Measurements from ENCODE around the gene ITGB6.

The ITGB6 gene

DNA sequence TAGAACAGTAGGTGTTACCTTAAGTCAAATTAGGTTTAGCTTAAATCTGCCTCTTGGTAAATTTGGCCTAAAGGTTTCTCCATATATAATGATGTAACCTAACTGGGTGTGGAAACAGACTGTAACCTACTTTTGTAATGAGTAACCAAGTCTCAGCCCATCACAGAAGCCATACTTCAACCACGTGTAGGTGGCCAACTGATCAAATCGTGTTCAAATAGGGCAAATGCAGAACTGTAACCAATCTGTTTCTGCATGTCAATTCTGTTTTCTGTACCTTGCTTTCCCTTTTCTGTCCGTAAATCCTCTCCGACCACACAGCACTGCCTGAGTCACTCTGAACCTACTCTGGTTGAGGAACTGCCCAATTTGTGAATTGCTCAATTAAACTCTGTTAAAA, 103.7 kb downstream of the ITGB6 start:
- H3K36me3 ChIP-seq (ENCODE audit: control insufficient read depth in 1 of 2, insufficient read depth in 2 of 2, low read depth in 1 of 2, low read length in 2 of 2): no peaks in the 10 kb centered on the region
- H2BK5ac ChIP-seq (ENCODE audit: low read depth, low read length, poor library complexity, severe bottlenecking): no peak overlapping the region
- WGBS: over 99% methylated on average over 4 of the region's 4 CpGs
- H4K8ac ChIP-seq (ENCODE audit: low read length): no peak overlapping the region
- no peak overlapping the region for H3K4me2 ChIP-seq (ENCODE audit: low read length, poor library complexity, severe bottlenecking)
- H3K14ac ChIP-seq (ENCODE audit: low read length in 2 of 2): no peak overlapping the region
- no peak overlapping the region for H2BK120ac ChIP-seq (ENCODE audit: low read depth, low read length)
- no peak overlapping the region for H2BK15ac ChIP-seq (ENCODE audit: low read depth, poor library complexity, severe bottlenecking)
- H3K4me1 ChIP-seq (ENCODE audit: control insufficient read depth, insufficient read depth, low read depth, low read length): no peaks in the 10 kb centered on the region
- H2AK5ac ChIP-seq (ENCODE audit: low read length, severe bottlenecking): no peak overlapping the region
- H3K79me1 ChIP-seq (replicated peaks; ENCODE audit: low read length, poor library complexity, severe bottlenecking): no peaks in the 10 kb centered on the region
- no peaks in the 10 kb centered on the region for H3K27me3 ChIP-seq (ENCODE audit: control insufficient read depth in 1 of 2, insufficient read depth in 1 of 2, low read length in 2 of 2)
- no peak overlapping the region for H3K9ac ChIP-seq (ENCODE audit: low read length)
- peaks cover 4% of the 10 kb centered on the region for H3K9me3 ChIP-seq (ENCODE audit: control insufficient read depth, low read length)
- no peak overlapping the region for H2AFZ ChIP-seq (ENCODE audit: low read depth, low read length)
- H3K4ac ChIP-seq (ENCODE audit: low read depth in 1 of 2, low read length in 2 of 2): no peak overlapping the region
- no peak overlapping the region for H3K4me3 ChIP-seq (ENCODE audit: insufficient read depth in 1 of 2, low read depth in 1 of 2, low read length in 2 of 2)
- H2BK12ac ChIP-seq (ENCODE audit: low read length in 2 of 2): no peak overlapping the region
- H3K23ac ChIP-seq (ENCODE audit: low read length in 2 of 2): no peak overlapping the region
- DNase-seq: no peak
- no peak overlapping the region for H4K91ac ChIP-seq (ENCODE audit: low read length)
- no peak overlapping the region for H3K27ac ChIP-seq (ENCODE audit: low read length, poor library complexity, severe bottlenecking)
- no peak overlapping the region for H3K18ac ChIP-seq (ENCODE audit: low read depth in 1 of 2, low read length in 2 of 2)

DNA sequence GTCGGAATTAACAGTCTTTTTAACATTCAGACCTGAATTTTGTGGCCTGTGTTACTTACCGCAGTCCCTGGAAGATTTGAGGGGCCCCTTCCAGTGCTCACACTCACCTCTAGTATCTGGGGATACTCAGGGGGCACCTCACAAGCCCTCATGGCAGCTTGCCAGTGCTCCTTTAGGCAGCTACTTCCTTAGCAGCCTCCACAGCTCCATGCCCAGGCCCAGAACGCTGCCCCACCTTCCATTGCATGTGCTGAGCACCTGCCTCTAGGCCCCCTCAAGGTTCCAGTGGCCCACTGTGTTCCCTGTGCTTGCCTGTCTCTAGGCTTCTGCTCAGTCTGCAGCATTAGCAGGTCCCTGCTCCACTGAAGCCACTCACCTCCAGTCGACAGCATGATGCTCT, 107.6 kb downstream of the ITGB6 start:
- no peak overlapping the region for H2BK120ac ChIP-seq (ENCODE audit: low read depth, low read length)
- H2BK5ac ChIP-seq (ENCODE audit: low read depth, low read length, poor library complexity, severe bottlenecking): no peak overlapping the region
- no peak overlapping the region for H3K4ac ChIP-seq (ENCODE audit: low read depth in 1 of 2, low read length in 2 of 2)
- peaks cover 23% of the 10 kb centered on the region for H3K9me3 ChIP-seq (ENCODE audit: control insufficient read depth, low read length)
- no peak overlapping the region for H3K4me2 ChIP-seq (ENCODE audit: low read length, poor library complexity, severe bottlenecking)
- WGBS: 82% methylated on average over 4 of the region's 4 CpGs
- no peak overlapping the region for H4K8ac ChIP-seq (ENCODE audit: low read length)
- no peaks in the 10 kb centered on the region for H3K79me1 ChIP-seq (replicated peaks; ENCODE audit: low read length, poor library complexity, severe bottlenecking)
- DNase-seq: no peak
- H3K18ac ChIP-seq (ENCODE audit: low read depth in 1 of 2, low read length in 2 of 2): no peak overlapping the region
- H2AFZ ChIP-seq (ENCODE audit: low read depth, low read length): no peak overlapping the region
- no peak overlapping the region for H2AK5ac ChIP-seq (ENCODE audit: low read length, severe bottlenecking)
- H3K14ac ChIP-seq (ENCODE audit: low read length in 2 of 2): no peak overlapping the region
- H2BK15ac ChIP-seq (ENCODE audit: low read depth, poor library complexity, severe bottlenecking): no peak overlapping the region
- no peak overlapping the region for H4K91ac ChIP-seq (ENCODE audit: low read length)
- no peaks in the 10 kb centered on the region for H3K36me3 ChIP-seq (ENCODE audit: control insufficient read depth in 1 of 2, insufficient read depth in 2 of 2, low read depth in 1 of 2, low read length in 2 of 2)
- no peak overlapping the region for H3K27ac ChIP-seq (ENCODE audit: low read length, poor library complexity, severe bottlenecking)
- no peak overlapping the region for H2BK12ac ChIP-seq (ENCODE audit: low read length in 2 of 2)
- H3K9ac ChIP-seq (ENCODE audit: low read length): no peak overlapping the region
- H3K27me3 ChIP-seq (ENCODE audit: control insufficient read depth in 1 of 2, insufficient read depth in 1 of 2, low read length in 2 of 2): no peaks in the 10 kb centered on the region
- H3K23ac ChIP-seq (ENCODE audit: low read length in 2 of 2): no peak overlapping the region
- H3K4me1 ChIP-seq (ENCODE audit: control insufficient read depth, insufficient read depth, low read depth, low read length): no peaks in the 10 kb centered on the region
- no peak overlapping the region for H3K4me3 ChIP-seq (ENCODE audit: insufficient read depth in 1 of 2, low read depth in 1 of 2, low read length in 2 of 2)

DNA sequence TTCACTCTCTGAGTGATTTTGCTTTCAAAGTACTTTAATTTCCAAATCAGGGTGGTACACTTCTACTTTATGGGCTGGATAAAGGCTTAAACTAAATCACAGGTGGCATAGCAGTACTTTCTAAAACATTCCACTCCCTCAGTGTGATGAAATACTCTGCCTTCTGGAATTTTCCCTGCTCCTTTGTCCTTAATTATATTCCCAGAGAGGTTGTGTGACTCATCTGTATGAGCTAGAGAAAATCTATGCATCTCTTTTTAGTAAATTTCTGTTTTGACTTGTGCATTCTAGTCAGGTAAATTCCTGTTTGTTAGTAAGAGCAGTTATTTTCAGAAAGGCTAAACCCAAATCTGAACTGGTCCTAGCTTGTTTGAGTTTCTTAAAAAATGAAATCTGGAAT, 108.7 kb downstream of the ITGB6 start:
- no peak overlapping the region for H2BK15ac ChIP-seq (ENCODE audit: low read depth, poor library complexity, severe bottlenecking)

DNA sequence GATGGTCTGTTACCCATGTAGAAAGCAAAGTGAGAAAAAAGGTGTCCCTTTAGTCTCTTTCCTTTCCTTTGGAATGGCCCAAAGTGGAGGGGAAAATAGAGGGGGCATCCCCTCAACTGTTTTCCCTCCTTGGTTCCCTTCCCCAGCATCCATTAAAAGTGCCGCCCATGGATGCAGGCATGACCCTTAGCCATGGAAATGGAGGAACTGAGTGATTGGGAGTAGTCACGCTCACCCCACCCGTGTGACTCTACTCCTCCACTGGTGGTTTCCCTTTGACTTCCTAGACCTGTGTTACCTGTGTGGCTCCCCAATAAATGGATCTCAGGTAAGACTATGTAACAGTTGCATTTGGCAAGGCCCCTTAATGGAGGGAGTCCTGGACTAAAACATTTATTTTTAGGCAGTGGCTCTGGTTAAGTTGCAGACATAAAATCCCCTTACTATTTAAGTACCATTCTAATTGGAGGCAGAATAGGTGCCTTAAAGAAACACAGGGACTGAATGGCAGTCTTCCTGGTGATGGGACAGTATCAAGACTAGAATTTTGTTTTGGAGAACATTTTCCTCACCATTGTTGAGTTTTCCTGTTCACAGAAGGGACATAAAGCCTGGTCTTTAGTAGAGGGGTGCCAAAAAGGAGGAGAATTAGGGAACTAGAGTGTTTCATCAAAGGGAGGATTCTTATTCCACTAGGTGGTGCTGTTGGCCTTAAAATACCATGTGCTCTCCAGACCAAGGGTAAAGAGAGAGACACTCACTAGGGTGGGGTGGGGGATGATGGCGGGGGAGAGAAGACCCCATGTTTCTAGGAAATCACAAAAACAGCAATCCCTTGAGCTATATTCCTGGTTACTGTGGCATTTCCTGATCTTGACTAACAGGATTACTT, 112.0 kb downstream of the ITGB6 start:
- Histone ChIP-seq H2BK12ac (ENCODE audit: low read length in 2 of 2) (no peak overlapping the region), H2BK5ac (ENCODE audit: low read depth, low read length, poor library complexity, severe bottlenecking) (no peak overlapping the region), H4K91ac (ENCODE audit: low read length) (no peak overlapping the region), H3K9ac (ENCODE audit: low read length) (no peak overlapping the region), H3K36me3 (ENCODE audit: control insufficient read depth in 1 of 2, insufficient read depth in 2 of 2, low read depth in 1 of 2, low read length in 2 of 2) (no peaks in the 10 kb centered on the region), H2AK5ac (ENCODE audit: low read length, severe bottlenecking) (no peak overlapping the region), H3K79me1 (replicated peaks; ENCODE audit: low read length, poor library complexity, severe bottlenecking) (no peaks in the 10 kb centered on the region), H3K4me3 (ENCODE audit: insufficient read depth in 1 of 2, low read depth in 1 of 2, low read length in 2 of 2) (no peak overlapping the region), H3K18ac (ENCODE audit: low read depth in 1 of 2, low read length in 2 of 2) (no peak overlapping the region), H2AFZ (ENCODE audit: low read depth, low read length) (no peak overlapping the region), H3K14ac (ENCODE audit: low read length in 2 of 2) (no peak overlapping the region), H4K8ac (ENCODE audit: low read length) (no peak overlapping the region), H3K4me1 (ENCODE audit: control insufficient read depth, insufficient read depth, low read depth, low read length) (no peaks in the 10 kb centered on the region), H3K23ac (ENCODE audit: low read length in 2 of 2) (no peak overlapping the region), H3K27ac (ENCODE audit: low read length, poor library complexity, severe bottlenecking) (no peak overlapping the region), H2BK15ac (ENCODE audit: low read depth, poor library complexity, severe bottlenecking) (no peak overlapping the region), H3K9me3 (ENCODE audit: control insufficient read depth, low read length) (peaks cover 42% of the 10 kb centered on the region), H3K4me2 (ENCODE audit: low read length, poor library complexity, severe bottlenecking) (no peak overlapping the region), H3K4ac (ENCODE audit: low read depth in 1 of 2, low read length in 2 of 2) (no peak overlapping the region), H2BK120ac (ENCODE audit: low read depth, low read length) (no peak overlapping the region), H3K27me3 (ENCODE audit: control insufficient read depth in 1 of 2, insufficient read depth in 1 of 2, low read length in 2 of 2) (no peaks in the 10 kb centered on the region)
- DNase-seq: peak; percentile 20
- 66% methylated on average over 3 of the region's 4 CpGs for WGBS

More for the DNA sequence above, 108.7 kb downstream of the ITGB6 start:
- Histone ChIP-seq H2AK5ac (ENCODE audit: low read length, severe bottlenecking) (no peak overlapping the region), H3K14ac (ENCODE audit: low read length in 2 of 2) (no peak overlapping the region), H3K36me3 (ENCODE audit: control insufficient read depth in 1 of 2, insufficient read depth in 2 of 2, low read depth in 1 of 2, low read length in 2 of 2) (no peaks in the 10 kb centered on the region), H3K18ac (ENCODE audit: low read depth in 1 of 2, low read length in 2 of 2) (no peak overlapping the region), H3K79me1 (replicated peaks; ENCODE audit: low read length, poor library complexity, severe bottlenecking) (no peaks in the 10 kb centered on the region), H2AFZ (ENCODE audit: low read depth, low read length) (no peak overlapping the region), H3K9me3 (ENCODE audit: control insufficient read depth, low read length) (peaks cover 31% of the 10 kb centered on the region), H3K27me3 (ENCODE audit: control insufficient read depth in 1 of 2, insufficient read depth in 1 of 2, low read length in 2 of 2) (no peaks in the 10 kb centered on the region), H2BK12ac (ENCODE audit: low read length in 2 of 2) (no peak overlapping the region), H2BK5ac (ENCODE audit: low read depth, low read length, poor library complexity, severe bottlenecking) (no peak overlapping the region), H4K8ac (ENCODE audit: low read length) (no peak overlapping the region), H3K27ac (ENCODE audit: low read length, poor library complexity, severe bottlenecking) (no peak overlapping the region), H2BK120ac (ENCODE audit: low read depth, low read length) (no peak overlapping the region), H4K91ac (ENCODE audit: low read length) (no peak overlapping the region), H3K4ac (ENCODE audit: low read depth in 1 of 2, low read length in 2 of 2) (no peak overlapping the region), H3K9ac (ENCODE audit: low read length) (no peak overlapping the region), H3K4me3 (ENCODE audit: insufficient read depth in 1 of 2, low read depth in 1 of 2, low read length in 2 of 2) (no peak overlapping the region), H3K23ac (ENCODE audit: low read length in 2 of 2) (no peak overlapping the region), H3K4me1 (ENCODE audit: control insufficient read depth, insufficient read depth, low read depth, low read length) (no peaks in the 10 kb centered on the region), H3K4me2 (ENCODE audit: low read length, poor library complexity, severe bottlenecking) (no peak overlapping the region)
- peak; percentile 26 for DNase-seq
